MCF 10A (cell line): ENCODE data around the gene CCDC59. TPM values are rescaled to one million over a fixed set of nuclear protein-coding genes. Genes with fewer than 3 reads are reported as not detected.

Experiments
- BruUV-seq: library from RNA; stranded (reverse); fragments of 400-500 nt; replicated peaks from 2 replicates; lab custom pipeline; 2021; lab: Mats Ljungman, UMichigan
- CTCF ChIA-PET: fragments of 300-600 bp; sonication (Branson Sonifier 250); formaldehyde crosslinking; extraction: SDS; loops from one replicate; lab custom pipeline; 2021; ENCODE audit warnings: antibody characterized with exemption, inconsistent platforms; lab: Yijun Ruan, JAX
- POLR2A ChIA-PET: fragments of 300-600, 350-650 bp; sonication (Branson Sonifier 250); formaldehyde crosslinking; extraction: SDS; loops from one replicate; lab custom pipeline; 2020; ENCODE audit warnings: antibody characterized with exemption, inconsistent platforms; lab: Yijun Ruan, JAX
- DNase-seq: peaks from one replicate; pipeline ENCODE4 v3.0.0-alpha.2; 2018; ENCODE audit not compliant: unreplicated experiment
- H3K27ac Mint-ChIP-seq: one replicate; pipeline ENCODE4 v1.8.0; 2022; ENCODE audit warnings: mild to moderate bottlenecking, low read depth, mixed read lengths; ENCODE audit not compliant: unreplicated experiment
- H3K27me3 Mint-ChIP-seq: one replicate; pipeline ENCODE4 v1.8.0; 2022; ENCODE audit warnings: mixed read lengths; ENCODE audit not compliant: insufficient read depth, unreplicated experiment
- H3K36me3 Mint-ChIP-seq: one replicate; pipeline ENCODE4 v1.8.0; 2022; ENCODE audit warnings: mild to moderate bottlenecking, moderate library complexity, mixed read lengths; ENCODE audit not compliant: insufficient read depth, unreplicated experiment
- H3K4me1 Mint-ChIP-seq: one replicate; pipeline ENCODE4 v1.8.0; 2022; ENCODE audit warnings: mixed read lengths; ENCODE audit not compliant: insufficient read depth, unreplicated experiment
- H3K4me3 Mint-ChIP-seq: one replicate; pipeline ENCODE4 v1.8.0; 2022; ENCODE audit warnings: mild to moderate bottlenecking, moderate library complexity, mixed read lengths; ENCODE audit not compliant: unreplicated experiment
- H3K9me3 Mint-ChIP-seq: one replicate; pipeline ENCODE4 v1.8.0; 2022; ENCODE audit warnings: mixed read lengths; ENCODE audit not compliant: unreplicated experiment
- intact Hi-C: fragments of 100-400 bp; cut with micrococcal nuclease; formaldehyde crosslinking; loops from 2 replicates; pipeline ENCODE4 v1.14.1; 2022
- total RNA-seq: library from RNA; stranded (reverse); gene quantifications from 2 replicates; pipeline ENCODE4 v1.2.3, GENCODE V29; 2022
- TF ChIP-seq, protein P1 (sequence below): fragments of 200-600 bp; IDR thresholded peaks from one replicate; pipeline ENCODE4 v1.8.0; 2022; ENCODE audit warnings: antibody characterized with exemption, mild to moderate bottlenecking; ENCODE audit not compliant: unreplicated experiment

The CCDC59 gene
- total RNA-seq, 1 experiment from 2014 or later = 85.7 TPM

DNA sequence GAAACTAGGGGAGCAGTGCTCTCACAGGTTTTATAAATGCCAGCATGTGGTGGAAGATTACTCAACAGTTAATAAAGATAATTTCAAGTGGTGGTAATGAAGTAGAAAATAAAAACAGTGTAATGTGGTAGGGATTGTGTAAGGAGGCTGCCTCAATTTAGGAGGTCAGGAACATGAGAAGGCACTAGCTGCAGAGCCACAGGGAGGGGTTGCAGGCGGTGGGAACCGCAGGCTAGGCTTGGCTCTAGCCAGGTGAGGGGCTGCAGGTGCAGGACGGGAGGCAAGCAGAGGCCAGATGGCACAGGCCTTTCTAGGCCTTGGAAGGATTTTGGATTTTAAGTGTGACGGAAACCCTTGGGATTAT lies 910 bp upstream of the CCDC59 start:
- ChIA-PET POLR2A (interaction anchor here (0.6 to 0.9 kb wide), 2 partner anchors 23 to 392 kb away, joined by 3 read pairs; no protein-coding TSS in a partner anchor), CTCF (interaction anchor here (0.7 to 3.3 kb wide), 24 partner anchors 9 to 1483 kb away, joined by 3 to 23 read pairs (median 4); no protein-coding TSS in a partner anchor)
- BruUV-seq = no TSS peak
- TF ChIP-seq, protein P1, sequence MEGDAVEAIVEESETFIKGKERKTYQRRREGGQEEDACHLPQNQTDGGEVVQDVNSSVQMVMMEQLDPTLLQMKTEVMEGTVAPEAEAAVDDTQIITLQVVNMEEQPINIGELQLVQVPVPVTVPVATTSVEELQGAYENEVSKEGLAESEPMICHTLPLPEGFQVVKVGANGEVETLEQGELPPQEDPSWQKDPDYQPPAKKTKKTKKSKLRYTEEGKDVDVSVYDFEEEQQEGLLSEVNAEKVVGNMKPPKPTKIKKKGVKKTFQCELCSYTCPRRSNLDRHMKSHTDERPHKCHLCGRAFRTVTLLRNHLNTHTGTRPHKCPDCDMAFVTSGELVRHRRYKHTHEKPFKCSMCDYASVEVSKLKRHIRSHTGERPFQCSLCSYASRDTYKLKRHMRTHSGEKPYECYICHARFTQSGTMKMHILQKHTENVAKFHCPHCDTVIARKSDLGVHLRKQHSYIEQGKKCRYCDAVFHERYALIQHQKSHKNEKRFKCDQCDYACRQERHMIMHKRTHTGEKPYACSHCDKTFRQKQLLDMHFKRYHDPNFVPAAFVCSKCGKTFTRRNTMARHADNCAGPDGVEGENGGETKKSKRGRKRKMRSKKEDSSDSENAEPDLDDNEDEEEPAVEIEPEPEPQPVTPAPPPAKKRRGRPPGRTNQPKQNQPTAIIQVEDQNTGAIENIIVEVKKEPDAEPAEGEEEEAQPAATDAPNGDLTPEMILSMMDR = no peak
- peaks cover 6% of the 10 kb centered on the region for H3K4me1 Mint-ChIP-seq
- peak overlapping the region; percentile 99 for H3K27ac Mint-ChIP-seq
- no peaks in the 10 kb centered on the region for H3K27me3 Mint-ChIP-seq
- intact Hi-C loops = loop anchor here (5.0 kb wide), 1 partner anchor 562 kb away; no protein-coding TSS in a partner anchor
- H3K36me3 Mint-ChIP-seq = peaks cover 37% of the 10 kb centered on the region
- no peak for DNase-seq
- peak overlapping the region; percentile 86 for H3K4me3 Mint-ChIP-seq
- H3K9me3 Mint-ChIP-seq = no peaks in the 10 kb centered on the region

DNA sequence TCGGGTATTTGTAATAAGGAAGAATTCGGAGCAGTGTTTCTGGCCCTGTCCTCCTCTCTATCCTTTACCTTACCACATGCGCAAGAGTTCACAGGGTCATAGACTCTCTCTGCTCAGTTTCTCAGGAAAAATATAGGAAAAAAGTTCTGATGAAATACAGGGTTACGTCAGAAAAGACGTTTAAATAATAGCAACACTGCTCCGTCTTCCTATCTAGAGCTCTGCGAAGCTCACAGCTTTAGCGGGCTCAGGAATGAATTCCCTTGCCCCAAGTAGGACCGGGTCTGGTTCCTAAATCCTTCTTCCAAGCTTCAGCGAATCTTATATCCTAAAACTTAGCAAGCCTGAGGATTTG lies 365 bp downstream of the CCDC59 start:
- Mint-ChIP-seq H3K4me1 (peaks cover 6% of the 10 kb centered on the region), H3K4me3 (peak overlapping the region; percentile 86), H3K27ac (peak overlapping the region; percentile 99), H3K36me3 (peaks cover 49% of the 10 kb centered on the region), H3K9me3 (no peaks in the 10 kb centered on the region), H3K27me3 (no peaks in the 10 kb centered on the region)
- TF ChIP-seq, protein P1 = no peak
- TSS peak; percentile 54 for BruUV-seq
- ChIA-PET POLR2A (interaction anchor here (0.6 to 1.1 kb wide), 4 partner anchors 10 to 777 kb away, joined by 3 read pairs; no protein-coding TSS in a partner anchor), CTCF (interaction anchor here (0.7 to 3.3 kb wide), 31 partner anchors 8 to 1787 kb away, joined by 3 to 23 read pairs (median 4); no protein-coding TSS in a partner anchor)
- DNase-seq = no peak
- intact Hi-C loops = loop anchor here (1.0 to 5.0 kb wide), 2 partner anchors 561 to 714 kb away; no protein-coding TSS in a partner anchor

DNA sequence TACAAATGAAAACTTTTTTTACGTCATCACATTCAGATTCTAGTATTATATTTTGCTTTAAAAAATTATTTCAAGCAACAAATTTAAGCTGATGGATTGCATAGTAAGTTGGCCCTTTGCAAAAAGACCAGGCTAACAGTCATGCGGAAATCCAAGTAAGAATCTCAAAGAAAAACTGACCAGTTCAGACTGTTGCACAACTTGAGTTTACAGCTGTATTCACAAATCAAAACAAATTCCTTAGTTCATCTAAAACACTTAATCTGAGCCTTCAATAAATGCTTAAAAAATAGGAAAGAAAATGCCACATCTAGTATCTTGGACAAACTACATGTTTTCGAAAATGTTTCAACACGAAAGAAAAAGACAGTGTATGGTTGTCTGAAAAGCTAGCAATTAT lies 847 bp downstream of the CCDC59 start:
- Mint-ChIP-seq H3K9me3 (no peaks in the 10 kb centered on the region), H3K4me1 (peaks cover 6% of the 10 kb centered on the region), H3K27me3 (no peaks in the 10 kb centered on the region), H3K27ac (peak overlapping the region; percentile 99), H3K4me3 (peak overlapping the region; percentile 86), H3K36me3 (peaks cover 52% of the 10 kb centered on the region)
- intact Hi-C loops = loop anchor here (5.0 kb wide), 1 partner anchor 560 kb away; no protein-coding TSS in a partner anchor
- TF ChIP-seq, protein P1 = no peak
- BruUV-seq = no TSS peak
- POLR2A ChIA-PET = interaction anchor here (0.6 kb wide), 2 partner anchors 662 to 1793 kb away, joined by 3 to 4 read pairs; no protein-coding TSS in a partner anchor
- CTCF ChIA-PET = interaction anchor here (0.6 to 2.2 kb wide), 13 partner anchors 7 to 1788 kb away, joined by 3 to 16 read pairs (median 4); no protein-coding TSS in a partner anchor
- no peak for DNase-seq

DNA sequence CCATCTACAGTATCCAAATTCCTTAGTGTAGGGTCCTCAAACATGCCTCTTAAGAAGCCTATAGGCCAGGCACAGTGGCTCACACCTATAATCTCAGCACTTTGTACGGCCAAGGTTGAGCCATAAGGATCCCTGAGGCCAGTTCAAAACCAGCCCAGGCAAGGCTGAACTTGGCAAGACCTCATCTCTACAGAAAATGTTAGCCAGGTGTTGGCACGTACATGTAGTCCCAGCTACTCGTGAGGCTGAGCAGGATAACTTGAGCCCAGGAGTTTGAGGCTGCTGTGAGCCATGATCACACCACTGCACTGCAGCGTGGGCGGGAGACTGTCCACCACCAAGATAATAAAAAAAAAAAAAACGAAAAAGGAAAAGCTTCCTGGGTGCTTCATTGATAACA lies 6.8 kb downstream of the CCDC59 start:
- no peak for DNase-seq
- no peaks in the 10 kb centered on the region for H3K27me3 Mint-ChIP-seq
- H3K4me3 Mint-ChIP-seq = no peak overlapping the region
- H3K4me1 Mint-ChIP-seq = peaks cover 6% of the 10 kb centered on the region
- ChIA-PET CTCF (interaction anchor here (0.7 kb wide), 1 partner anchor 713 kb away, joined by 3 read pairs; no protein-coding TSS in a partner anchor), POLR2A (no interaction called here)
- BruUV-seq = no TSS peak
- intact Hi-C loops = no loop called here
- H3K9me3 Mint-ChIP-seq = no peaks in the 10 kb centered on the region
- no peak overlapping the region for H3K27ac Mint-ChIP-seq
- TF ChIP-seq, protein P1 = no peak
- H3K36me3 Mint-ChIP-seq = peaks cover 64% of the 10 kb centered on the region
